GM12801 (cell line): Measurements from ENCODE around the gene ZNF263.

ENCODE experiments used
- TF ChIP-seq, protein P1 (sequence below): IDR thresholded peaks from one replicate; pipeline ENCODE4 v1.5.1; 2011; ENCODE audit warnings: control low read depth; ENCODE audit not compliant: insufficient read length; ENCODE audit errors: extremely low read depth

The ZNF263 gene

DNA sequence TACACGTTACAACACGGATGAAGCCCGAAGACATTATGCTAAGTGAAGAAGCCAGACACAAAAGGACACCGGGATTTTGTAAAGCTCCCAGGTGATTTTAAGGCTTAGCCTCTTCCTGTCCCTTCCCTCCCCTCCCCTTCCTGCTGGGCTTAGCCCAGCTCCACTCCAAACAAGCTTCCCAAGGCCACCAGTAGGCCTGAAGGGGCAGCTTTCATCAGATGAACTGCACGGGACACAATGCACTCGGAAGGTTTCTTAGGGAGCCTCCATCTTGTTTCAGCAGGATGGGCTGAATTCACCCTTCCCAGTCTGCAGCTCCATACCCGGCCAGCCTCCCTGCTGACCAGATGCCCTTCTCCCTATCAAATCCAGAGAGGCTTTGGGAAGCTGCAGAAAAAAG, 37.3 kb upstream of the ZNF263 start:
- TF ChIP-seq, protein P1, sequence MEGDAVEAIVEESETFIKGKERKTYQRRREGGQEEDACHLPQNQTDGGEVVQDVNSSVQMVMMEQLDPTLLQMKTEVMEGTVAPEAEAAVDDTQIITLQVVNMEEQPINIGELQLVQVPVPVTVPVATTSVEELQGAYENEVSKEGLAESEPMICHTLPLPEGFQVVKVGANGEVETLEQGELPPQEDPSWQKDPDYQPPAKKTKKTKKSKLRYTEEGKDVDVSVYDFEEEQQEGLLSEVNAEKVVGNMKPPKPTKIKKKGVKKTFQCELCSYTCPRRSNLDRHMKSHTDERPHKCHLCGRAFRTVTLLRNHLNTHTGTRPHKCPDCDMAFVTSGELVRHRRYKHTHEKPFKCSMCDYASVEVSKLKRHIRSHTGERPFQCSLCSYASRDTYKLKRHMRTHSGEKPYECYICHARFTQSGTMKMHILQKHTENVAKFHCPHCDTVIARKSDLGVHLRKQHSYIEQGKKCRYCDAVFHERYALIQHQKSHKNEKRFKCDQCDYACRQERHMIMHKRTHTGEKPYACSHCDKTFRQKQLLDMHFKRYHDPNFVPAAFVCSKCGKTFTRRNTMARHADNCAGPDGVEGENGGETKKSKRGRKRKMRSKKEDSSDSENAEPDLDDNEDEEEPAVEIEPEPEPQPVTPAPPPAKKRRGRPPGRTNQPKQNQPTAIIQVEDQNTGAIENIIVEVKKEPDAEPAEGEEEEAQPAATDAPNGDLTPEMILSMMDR, result no peak

DNA sequence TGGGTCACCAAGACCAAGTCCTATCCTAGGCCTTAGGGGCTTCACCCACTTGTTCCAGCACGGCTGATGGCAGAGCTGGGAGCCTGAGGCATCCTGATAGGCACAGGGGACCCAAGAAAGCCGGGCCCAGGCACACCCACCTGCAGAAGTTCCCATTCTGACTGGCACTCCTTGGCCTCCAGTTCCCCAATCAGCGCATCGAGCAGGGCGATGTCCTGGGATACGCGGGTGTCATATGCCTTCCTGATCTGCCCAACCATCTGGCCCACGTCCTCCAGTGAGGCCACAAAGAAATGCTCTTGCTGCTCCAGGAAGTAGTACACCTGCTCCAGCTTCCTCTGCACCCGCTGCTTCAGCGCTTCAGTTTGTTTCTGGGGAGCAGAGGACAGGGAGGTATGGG, 36.4 kb upstream of the ZNF263 start:
- TF ChIP-seq, protein P1, result no peak

DNA sequence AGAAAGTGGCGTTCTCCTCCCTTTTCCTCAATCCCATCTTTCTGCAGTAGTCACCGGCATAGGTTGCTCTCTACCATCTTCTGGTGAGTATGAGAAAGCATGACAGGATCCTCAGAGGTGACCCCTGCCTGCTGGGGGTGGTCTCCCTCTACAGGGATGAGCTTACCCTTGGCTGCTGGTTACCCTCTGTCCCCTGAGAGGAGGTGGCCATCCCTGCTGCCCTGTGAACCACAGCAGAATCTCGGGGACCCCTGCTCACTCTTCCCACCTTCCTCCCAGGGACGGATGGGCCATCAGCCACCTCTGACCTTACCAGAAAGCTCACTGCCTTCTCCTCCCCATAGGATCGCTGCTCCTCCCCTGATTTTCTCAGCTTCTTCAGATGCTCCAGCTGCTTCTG, 34.7 kb upstream of the ZNF263 start:
- TF ChIP-seq, protein P1, result no peak

DNA sequence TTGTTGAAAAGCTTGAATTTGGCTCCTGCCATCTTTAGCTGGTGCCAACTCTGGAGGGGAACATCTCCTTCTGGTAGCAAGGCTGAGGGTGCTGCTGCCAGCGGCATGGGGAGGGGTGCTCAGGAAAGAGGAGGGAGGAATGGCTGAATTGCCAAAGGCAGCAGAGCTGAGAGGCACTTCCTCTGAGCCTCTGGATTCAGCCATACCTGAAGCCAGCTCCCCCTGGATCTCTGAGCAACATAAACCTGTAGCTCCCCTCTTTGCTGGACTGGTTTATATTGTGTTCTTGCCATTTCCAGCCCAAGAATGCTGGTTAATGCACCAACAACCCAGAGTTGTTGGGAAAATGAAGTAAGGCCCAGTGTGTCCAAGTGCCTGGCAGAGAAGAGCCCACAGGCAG, 34.3 kb upstream of the ZNF263 start:
- TF ChIP-seq, protein P1, result no peak

DNA sequence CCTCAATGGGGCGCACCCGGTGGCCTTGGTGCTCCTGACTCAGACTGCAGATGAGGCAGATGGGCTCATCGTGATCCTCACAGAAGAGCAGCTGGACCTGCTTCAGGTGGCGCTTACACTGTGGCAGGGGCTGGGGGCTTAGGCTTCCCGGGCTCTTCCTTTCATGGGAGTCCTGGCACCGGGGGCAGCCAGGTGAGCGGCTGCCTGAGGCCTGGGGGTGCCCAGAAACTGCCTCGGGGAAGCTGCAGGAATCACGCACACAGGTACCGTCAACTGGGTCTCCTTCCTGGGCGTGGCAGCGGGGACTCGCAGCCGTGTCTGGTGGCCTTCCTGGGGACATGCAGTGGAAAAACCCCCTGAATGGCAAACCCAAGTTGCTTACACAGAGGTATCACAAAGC, 33.8 kb upstream of the ZNF263 start:
- TF ChIP-seq, protein P1, result no peak

DNA sequence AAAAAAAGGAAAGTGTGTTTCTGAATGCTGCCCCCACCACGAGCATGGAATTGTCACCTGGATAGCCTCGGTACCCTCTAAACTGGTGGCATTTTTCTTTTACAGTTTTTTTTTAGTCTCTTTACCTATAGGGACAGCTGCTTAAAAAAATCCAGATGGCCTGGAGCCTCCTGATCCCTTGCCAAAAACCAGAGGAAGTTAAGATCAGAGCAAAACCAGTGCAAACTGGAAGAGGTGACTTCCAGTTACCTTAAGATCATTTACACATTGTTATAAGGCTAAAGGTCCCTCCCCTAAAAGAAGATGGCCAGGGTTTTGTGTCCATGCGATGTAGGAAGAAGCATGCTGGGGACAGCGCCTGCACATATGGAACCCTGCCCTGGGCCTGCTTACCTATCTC, 30.3 kb upstream of the ZNF263 start:
- TF ChIP-seq, protein P1, result no peak

DNA sequence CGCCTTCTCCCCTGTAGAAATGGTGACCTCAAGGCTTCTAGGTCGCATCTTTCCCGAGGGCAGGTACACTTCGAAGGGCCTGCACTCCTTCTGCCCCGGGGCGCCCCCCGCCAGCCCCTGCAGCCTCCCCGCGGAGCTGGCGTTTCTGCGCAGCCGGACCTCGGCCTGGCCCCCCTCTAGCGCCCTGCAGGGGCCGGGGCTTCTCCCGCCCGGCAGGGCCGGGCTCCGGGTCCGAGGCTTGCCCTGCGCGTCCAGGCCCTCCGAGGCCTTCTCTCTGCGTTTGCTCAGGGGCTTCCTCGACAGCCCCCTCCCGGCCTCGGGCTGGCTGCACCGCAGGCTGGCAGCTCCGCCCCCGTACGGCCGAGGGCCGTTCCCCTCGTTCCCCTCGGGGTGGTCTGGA, 29.0 kb upstream of the ZNF263 start:
- TF ChIP-seq, protein P1, result no peak

DNA sequence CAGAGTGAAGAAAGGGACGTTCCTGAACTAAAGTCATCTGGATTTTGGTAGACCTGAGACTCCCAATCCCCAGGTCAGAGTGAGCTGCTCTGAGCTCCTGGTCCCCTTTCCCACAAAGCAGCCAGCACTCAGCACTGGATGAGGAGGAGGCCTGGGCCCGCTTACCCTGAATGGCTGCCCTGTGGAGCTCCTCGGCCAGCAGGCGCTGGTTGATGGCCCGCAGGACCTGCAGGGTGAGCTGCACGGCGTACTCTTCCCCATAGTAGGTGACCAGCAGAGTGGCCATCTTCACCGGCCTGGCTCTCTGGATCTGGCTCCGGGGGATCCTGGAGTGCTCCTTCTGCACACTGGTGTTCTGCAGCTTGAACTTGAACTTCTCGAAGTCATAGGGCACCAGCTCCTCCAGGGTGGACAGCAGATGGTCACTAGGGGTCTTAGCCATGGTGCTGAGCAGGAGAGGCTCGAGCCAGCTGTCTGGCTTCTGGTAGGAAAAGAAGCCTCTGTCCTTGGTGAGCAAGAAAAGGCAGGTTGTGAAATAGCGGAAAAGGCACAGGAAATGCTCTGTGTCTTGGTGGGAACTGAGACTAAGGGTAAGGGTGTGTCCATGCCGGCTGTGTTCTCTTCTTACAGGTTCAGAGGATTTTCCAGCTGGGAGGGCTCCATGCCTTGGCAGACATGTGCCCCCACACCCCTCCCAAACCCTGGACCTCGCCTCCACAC, 27.0 kb upstream of the ZNF263 start, which contains the start of gene MEFV:
TSS of gene MEFV (minus strand) at position 488 of the 720 bp plus-strand sequence. CDS start at position 442, 46 bp downstream.
- TF ChIP-seq, protein P1, result no peak
